Muscle layer of colon (tissue), 2 donors: ENCODE data around the gene ZBTB33.

ENCODE experiments used
- H3K27ac ChIP-seq: one replicate; pipeline ENCODE4 v1.7.0; 2013; ENCODE audit warnings: low read depth, mild to moderate bottlenecking, low read length, moderate library complexity
- H3K27me3 ChIP-seq, 2 donors: one replicate each; pipeline ENCODE4 v1.7.0; 2013; ENCODE audit warnings: low read length in 2 of 2, mild to moderate bottlenecking in 2 of 2; ENCODE audit not compliant: insufficient read depth in 2 of 2, control insufficient read depth in 1 of 2
- H3K36me3 ChIP-seq: one replicate; pipeline ENCODE4 v1.7.0; 2013; ENCODE audit warnings: mild to moderate bottlenecking, low read length; ENCODE audit not compliant: insufficient read depth
- H3K4me1 ChIP-seq: one replicate; pipeline ENCODE4 v1.7.0; 2013; ENCODE audit warnings: mild to moderate bottlenecking, low read length; ENCODE audit not compliant: insufficient read depth
- H3K4me3 ChIP-seq, 2 donors: one replicate each; pipeline ENCODE4 v1.7.0; 2013; ENCODE audit warnings: low read length in 2 of 2, low read depth in 1 of 2, mild to moderate bottlenecking in 1 of 2, moderate library complexity in 1 of 2
- H3K9ac ChIP-seq: one replicate; pipeline ENCODE4 v1.7.0; 2013; ENCODE audit warnings: low read length
- H3K9me3 ChIP-seq: one replicate; pipeline ENCODE4 v1.7.0; 2013; ENCODE audit warnings: mild to moderate bottlenecking, low read length
- donor health status: abdominal sarcoma.
- donor health status: Adenocarcinoma of cecum.

Gene ZBTB33

DNA sequence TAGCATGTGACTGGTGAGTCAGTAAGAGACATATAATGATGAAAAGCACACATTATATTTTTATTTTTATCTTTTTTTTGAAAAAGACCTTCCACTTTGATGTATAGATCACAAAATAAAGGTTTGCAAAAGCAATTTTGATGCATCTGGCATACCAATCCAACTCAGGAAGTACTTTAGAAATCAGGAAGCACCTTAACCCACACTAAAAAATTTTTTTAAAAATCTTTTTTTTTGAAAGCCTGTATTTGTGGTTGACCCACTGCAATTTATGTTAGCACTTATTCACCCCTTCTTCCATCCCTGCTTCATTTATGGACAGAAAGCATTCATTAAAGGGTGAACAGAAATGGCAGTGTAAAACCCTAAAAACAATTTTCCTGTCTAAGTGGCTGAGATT, 44.0 kb downstream of the ZBTB33 start:
- Histone ChIP-seq H3K27me3 (peaks cover 0 to 5% of the 10 kb centered on the region in 2 donors), H3K36me3 (no peaks in the 10 kb centered on the region), H3K9me3 (no peaks in the 10 kb centered on the region), H3K9ac (no peak overlapping the region), H3K27ac (no peak overlapping the region), H3K4me3 (no peak overlapping the region), H3K4me1 (no peaks in the 10 kb centered on the region)

- Histone ChIP-seq H3K27me3 (no peaks in the 10 kb centered on the region), H3K4me1 (no peaks in the 10 kb centered on the region), H3K9me3 (no peaks in the 10 kb centered on the region)
Observed at GRCh38 chrX:120297923-120298322, 47.3 kb downstream of the ZBTB33 start.

DNA sequence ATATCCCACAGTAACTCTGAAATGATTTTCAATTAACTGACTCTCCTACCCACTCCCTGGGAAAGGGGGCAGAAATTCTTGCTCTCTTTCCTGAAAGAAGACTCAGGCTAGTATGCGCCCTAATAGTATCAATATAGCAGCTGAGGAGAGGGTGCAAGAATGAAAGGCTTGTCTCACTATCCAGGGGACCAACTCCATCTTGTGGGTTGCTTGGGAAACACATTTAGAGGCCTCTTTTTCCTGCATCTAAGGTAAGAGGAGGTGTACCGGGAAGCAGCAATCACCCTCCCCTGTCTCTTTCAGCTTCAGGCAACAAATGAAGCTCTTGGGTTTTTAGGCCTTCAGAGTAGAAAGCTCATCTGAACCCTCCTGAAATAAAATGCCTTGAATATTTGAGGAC, 49.3 kb downstream of the ZBTB33 start:
- Histone ChIP-seq H3K36me3 (no peaks in the 10 kb centered on the region), H3K27ac (no peak overlapping the region), H3K9me3 (no peaks in the 10 kb centered on the region), H3K27me3 (no peaks in the 10 kb centered on the region), H3K9ac (no peak overlapping the region), H3K4me3 (no peak overlapping the region), H3K4me1 (no peaks in the 10 kb centered on the region)

More at GRCh38 chrX:120297923-120298322, 47.3 kb downstream of the ZBTB33 start:
- Histone ChIP-seq H3K27ac (no peak overlapping the region), H3K4me3 (no peak overlapping the region), H3K9ac (no peak overlapping the region), H3K36me3 (no peaks in the 10 kb centered on the region)

DNA sequence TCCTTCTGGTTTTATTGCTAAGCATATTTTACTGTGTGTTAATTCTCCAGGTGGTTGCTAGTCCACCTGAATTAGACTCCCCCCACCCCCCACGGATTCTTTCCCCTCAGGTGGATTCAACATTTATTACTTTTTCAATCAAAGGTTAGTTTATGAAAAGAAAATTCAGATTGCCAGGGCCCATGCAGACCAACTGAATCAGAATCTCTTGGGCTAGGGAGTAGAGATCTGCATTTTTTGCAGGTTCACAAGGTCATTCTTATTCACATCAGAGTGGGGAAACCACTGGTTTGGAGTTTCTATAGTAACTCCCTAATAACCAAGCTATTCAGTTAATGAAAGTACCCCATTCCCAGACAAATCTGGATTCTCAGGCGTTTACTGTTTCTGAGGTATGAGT, 50.9 kb downstream of the ZBTB33 start:
- H3K4me3 ChIP-seq, result no peak overlapping the region
- no peaks in the 10 kb centered on the region for H3K36me3 ChIP-seq
- no peaks in the 10 kb centered on the region for H3K4me1 ChIP-seq
- peaks cover 7 to 10% of the 10 kb centered on the region in 2 donors for H3K27me3 ChIP-seq
- no peak overlapping the region for H3K9ac ChIP-seq
- no peaks in the 10 kb centered on the region for H3K9me3 ChIP-seq
- no peak overlapping the region for H3K27ac ChIP-seq

- H3K4me3 ChIP-seq, result no peak overlapping the region
- H3K4me1 ChIP-seq, result no peaks in the 10 kb centered on the region
- no peak overlapping the region for H3K9ac ChIP-seq
- H3K36me3 ChIP-seq, result no peaks in the 10 kb centered on the region
- no peaks in the 10 kb centered on the region for H3K9me3 ChIP-seq
- H3K27me3 ChIP-seq, result peaks cover 11% of the 10 kb centered on the region in 2 donors
- no peak overlapping the region for H3K27ac ChIP-seq
Observed at GRCh38 chrX:120301960-120302359, 51.3 kb downstream of the ZBTB33 start.

DNA sequence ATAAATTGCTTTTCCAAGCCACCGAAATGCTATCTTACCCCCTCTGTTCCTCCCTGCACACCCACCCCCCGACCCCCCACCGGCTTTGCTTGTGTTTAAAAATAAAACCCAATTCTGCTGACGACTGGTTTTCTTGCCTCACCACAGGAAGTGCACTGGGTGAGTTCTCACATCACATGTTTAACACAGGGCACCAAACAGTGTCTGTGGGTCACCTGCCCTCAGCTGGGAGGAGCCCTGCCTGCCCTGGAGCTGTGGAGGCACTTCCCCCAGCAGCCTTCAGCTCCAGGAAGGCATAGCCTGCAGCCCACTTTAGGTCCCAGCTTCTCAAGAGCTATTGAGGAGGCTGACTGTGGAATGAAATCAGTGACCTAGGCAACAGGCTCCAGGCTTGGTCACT, 51.8 kb downstream of the ZBTB33 start:
- Histone ChIP-seq H3K4me1 (no peaks in the 10 kb centered on the region), H3K27me3 (peaks cover 11 to 16% of the 10 kb centered on the region in 2 donors), H3K4me3 (no peak overlapping the region), H3K9me3 (no peaks in the 10 kb centered on the region), H3K9ac (no peak overlapping the region), H3K27ac (no peak overlapping the region), H3K36me3 (no peaks in the 10 kb centered on the region)

- Histone ChIP-seq H3K9me3 (no peaks in the 10 kb centered on the region), H3K36me3 (no peaks in the 10 kb centered on the region), H3K27ac (no peak overlapping the region), H3K27me3 (peaks cover 19 to 22% of the 10 kb centered on the region in 2 donors), H3K4me1 (no peaks in the 10 kb centered on the region), H3K4me3 (no peak overlapping the region), H3K9ac (no peak overlapping the region)
Observed at GRCh38 chrX:120304256-120304655, 53.6 kb downstream of the ZBTB33 start.

DNA sequence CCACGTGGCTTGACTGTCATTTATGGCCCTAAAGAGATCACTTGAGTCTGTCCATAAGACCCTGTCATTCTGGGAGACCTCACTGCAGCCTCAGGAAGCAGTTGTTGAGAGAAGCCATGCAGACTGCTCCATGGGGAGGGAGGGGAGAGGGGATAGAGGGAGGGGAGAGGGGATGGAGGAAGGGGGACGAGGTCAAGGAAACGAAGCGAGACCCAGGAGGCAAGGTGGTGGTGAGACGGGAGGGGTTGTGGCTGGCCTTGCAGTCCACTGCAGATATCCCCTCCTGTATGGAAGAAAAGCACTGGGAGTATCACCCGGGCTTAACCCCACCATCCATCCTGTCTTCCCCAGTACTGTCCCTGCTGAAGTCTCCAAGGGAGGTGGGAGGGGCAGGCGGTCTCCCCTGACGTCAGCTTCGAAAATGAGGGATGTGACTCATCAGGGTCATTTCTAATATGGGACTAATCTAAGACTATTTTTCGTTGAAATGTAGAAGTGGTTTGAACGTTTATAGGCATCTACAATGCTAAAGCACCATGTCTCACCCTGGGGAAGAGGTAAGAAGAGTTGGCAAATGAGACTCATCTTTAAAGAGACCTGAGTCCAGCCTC, 55.0 kb downstream of the ZBTB33 start:
- H3K4me1 ChIP-seq, result no peaks in the 10 kb centered on the region
- H3K36me3 ChIP-seq, result no peaks in the 10 kb centered on the region
- peaks cover 24 to 34% of the 10 kb centered on the region in 2 donors for H3K27me3 ChIP-seq
- H3K9me3 ChIP-seq, result no peaks in the 10 kb centered on the region
- H3K9ac ChIP-seq, result no peak overlapping the region
- no peak overlapping the region for H3K4me3 ChIP-seq
- no peak overlapping the region for H3K27ac ChIP-seq

- Histone ChIP-seq H3K9me3 (no peaks in the 10 kb centered on the region), H3K27me3 (peaks cover 24 to 43% of the 10 kb centered on the region in 2 donors), H3K4me1 (no peaks in the 10 kb centered on the region), H3K36me3 (no peaks in the 10 kb centered on the region), H3K9ac (no peak overlapping the region), H3K27ac (no peak overlapping the region), H3K4me3 (no peak overlapping the region)
Observed at GRCh38 chrX:120306630-120307029, 56.0 kb downstream of the ZBTB33 start.
